BLaER1 treated with 17β-estradiol and CSF1 and Interleukin-3, amounts not matched to agents 10 nM and 100 nM (cell line): Measurements from ENCODE around the gene COL23A1.

Source experiments
- H3K27ac ChIP-seq, 11 experiments: shearing (Covaris generic); formaldehyde crosslinking; 2 replicates each; pipeline ENCODE4 v1.8.1; 2022
- H3K27me3 ChIP-seq, 11 experiments: shearing (Covaris generic); formaldehyde crosslinking; 2 replicates each; pipeline ENCODE4 v1.8.1; 2022
- H3K36me3 ChIP-seq, 11 experiments: shearing (Covaris generic); formaldehyde crosslinking; 2 replicates each; pipeline ENCODE4 v1.8.1; 2022
- H3K4me1 ChIP-seq, 10 experiments: shearing (Covaris generic); formaldehyde crosslinking; 2 replicates each; pipeline ENCODE4 v1.8.1; 2022
- H3K4me2 ChIP-seq, 11 experiments: shearing (Covaris generic); formaldehyde crosslinking; 2 replicates each; pipeline ENCODE4 v1.8.1; 2022
- H3K4me3 ChIP-seq, 10 experiments: shearing (Covaris generic); formaldehyde crosslinking; 2 replicates each; pipeline ENCODE4 v1.8.1; 2022
- H3K9ac ChIP-seq, 11 experiments: shearing (Covaris generic); formaldehyde crosslinking; 2 replicates each; pipeline ENCODE4 v1.8.1; 2022
- H3K9me3 ChIP-seq, 11 experiments: shearing (Covaris generic); formaldehyde crosslinking; replicated peaks in 1 of 11; 2 replicates each; pipeline ENCODE4 v1.8.1; 2022
- H4K20me1 ChIP-seq, 11 experiments: shearing (Covaris generic); formaldehyde crosslinking; 2 replicates each; pipeline ENCODE4 v1.8.1; 2022
- Cebpa-rat ChIP-seq, 11 experiments: shearing (Covaris generic); IDR thresholded peaks; 2 replicates each; pipeline ENCODE4 v1.8.1; 2022

Gene COL23A1

GRCh38 chr5:178341851-178342140, 248.4 kb downstream of the COL23A1 start:
- H3K4me2 ChIP-seq = 0 out of 22 replicates have a peak overlapping the region, but pooled peaks of 1 of the 11 experiments have one; percentile 13
- no peaks in the 10 kb centered on the region for H3K27me3 ChIP-seq
- no peak for TF ChIP-seq Cebpa-rat (IDR thresholded peaks at IDR 0.05)
- peaks cover 0 to 10% (median 0%) of the 10 kb centered on the region in 11 experiments; a peak in 3 of 22 replicates for H3K9me3 ChIP-seq
- peaks cover 7 to 30% (median 19%) of the 10 kb centered on the region in 10 experiments; a peak in 18 of 20 replicates for H3K4me1 ChIP-seq
- no peak overlapping the region for H3K4me3 ChIP-seq
- no peak overlapping the region for H3K9ac ChIP-seq
- H3K36me3 ChIP-seq = no peaks in the 10 kb centered on the region
- no peak overlapping the region for H3K27ac ChIP-seq
- H4K20me1 ChIP-seq = peaks cover 0 to 6% (median 0%) of the 10 kb centered on the region in 11 experiments; a peak in 1 of 22 replicates

- no peak overlapping the region for H3K27ac ChIP-seq
- no peak overlapping the region for H3K4me3 ChIP-seq
- no peak for TF ChIP-seq Cebpa-rat (IDR thresholded peaks at IDR 0.05)
- H3K9me3 ChIP-seq = peaks cover 0 to 10% (median 0%) of the 10 kb centered on the region in 11 experiments; a peak in 3 of 22 replicates
- H3K4me1 ChIP-seq = peaks cover 7 to 30% (median 19%) of the 10 kb centered on the region in 10 experiments; a peak in 18 of 20 replicates
- H4K20me1 ChIP-seq = peaks cover 0 to 6% (median 0%) of the 10 kb centered on the region in 11 experiments; a peak in 1 of 22 replicates
- peak overlapping the region in 4 of 11 experiments; percentile 42 to 64 (median 54); a peak in 4 of 22 replicates for H3K4me2 ChIP-seq
- H3K9ac ChIP-seq = no peak overlapping the region
- no peaks in the 10 kb centered on the region for H3K36me3 ChIP-seq
- no peaks in the 10 kb centered on the region for H3K27me3 ChIP-seq
Measured at GRCh38 chr5:178341091-178341850, 248.9 kb downstream of the COL23A1 start.

GRCh38 chr5:178340637-178341036, 249.6 kb downstream of the COL23A1 start:
- no peak overlapping the region for H3K9ac ChIP-seq
- H4K20me1 ChIP-seq = peaks cover 0 to 6% (median 0%) of the 10 kb centered on the region in 11 experiments; a peak in 1 of 22 replicates
- no peaks in the 10 kb centered on the region for H3K36me3 ChIP-seq
- TF ChIP-seq Cebpa-rat (IDR thresholded peaks at IDR 0.05) = no peak
- H3K4me3 ChIP-seq = no peak overlapping the region
- peaks cover 0 to 10% (median 0%) of the 10 kb centered on the region in 11 experiments; a peak in 3 of 22 replicates for H3K9me3 ChIP-seq
- no peak overlapping the region; a peak in 1 of 22 replicates for H3K27ac ChIP-seq
- no peaks in the 10 kb centered on the region for H3K27me3 ChIP-seq
- H3K4me1 ChIP-seq = peaks cover 7 to 30% (median 19%) of the 10 kb centered on the region in 10 experiments; a peak in 18 of 20 replicates
- peak overlapping the region in 7 of 11 experiments; percentile 2 to 64 (median 52); a peak in 11 of 22 replicates for H3K4me2 ChIP-seq

GRCh38 chr5:178340187-178340586, 250.0 kb downstream of the COL23A1 start:
- Histone ChIP-seq H3K9me3 (peaks cover 0 to 10% (median 0%) of the 10 kb centered on the region in 11 experiments; a peak in 3 of 22 replicates), H3K9ac (peak overlapping the region in 1 of 11 experiments; percentile 36; a peak in 1 of 22 replicates), H3K36me3 (no peaks in the 10 kb centered on the region), H3K27ac (no peak overlapping the region; a peak in 1 of 22 replicates), H3K4me1 (peaks cover 7 to 30% (median 23%) of the 10 kb centered on the region in 10 experiments; a peak in 18 of 20 replicates), H3K4me2 (peak overlapping the region in 7 of 11 experiments; percentile 2 to 64 (median 52); a peak in 12 of 22 replicates), H4K20me1 (peaks cover 0 to 6% (median 0%) of the 10 kb centered on the region in 11 experiments; a peak in 1 of 22 replicates), H3K27me3 (no peaks in the 10 kb centered on the region), H3K4me3 (no peak overlapping the region)
- TF ChIP-seq Cebpa-rat (IDR thresholded peaks at IDR 0.05) = no peak

- Histone ChIP-seq H3K36me3 (no peaks in the 10 kb centered on the region), H4K20me1 (peaks cover 0 to 6% (median 0%) of the 10 kb centered on the region in 11 experiments; a peak in 1 of 22 replicates), H3K4me2 (peak overlapping the region in 4 of 11 experiments; percentile 7 to 62 (median 54); a peak in 2 of 22 replicates), H3K9me3 (peaks cover 0 to 6% (median 0%) of the 10 kb centered on the region in 11 experiments; a peak in 3 of 22 replicates), H3K27me3 (no peaks in the 10 kb centered on the region), H3K9ac (no peak overlapping the region), H3K4me3 (no peak overlapping the region), H3K4me1 (peaks cover 7 to 31% (median 28%) of the 10 kb centered on the region in 10 experiments; a peak in 18 of 20 replicates), H3K27ac (no peak overlapping the region)
- TF ChIP-seq Cebpa-rat (IDR thresholded peaks at IDR 0.05) = no peak
Measured at GRCh38 chr5:178339272-178339671, 250.9 kb downstream of the COL23A1 start.

GRCh38 chr5:178338750-178339144, 251.4 kb downstream of the COL23A1 start:
- no peak for TF ChIP-seq Cebpa-rat (IDR thresholded peaks at IDR 0.05)
- peaks cover 0 to 1% (median 0%) of the 10 kb centered on the region in 11 experiments; a peak in 1 of 22 replicates for H3K9me3 ChIP-seq
- peaks cover 0 to 6% (median 0%) of the 10 kb centered on the region in 11 experiments; a peak in 1 of 22 replicates for H4K20me1 ChIP-seq
- no peaks in the 10 kb centered on the region for H3K36me3 ChIP-seq
- no peak overlapping the region for H3K9ac ChIP-seq
- H3K27me3 ChIP-seq = no peaks in the 10 kb centered on the region
- no peak overlapping the region for H3K27ac ChIP-seq
- no peak overlapping the region for H3K4me2 ChIP-seq
- H3K4me1 ChIP-seq = peaks cover 7 to 31% (median 28%) of the 10 kb centered on the region in 10 experiments; a peak in 18 of 20 replicates
- no peak overlapping the region for H3K4me3 ChIP-seq

- H3K36me3 ChIP-seq = no peaks in the 10 kb centered on the region
- peak overlapping the region in 5 of 11 experiments; percentile 6 to 32 (median 21); a peak in 5 of 22 replicates for H3K4me2 ChIP-seq
- TF ChIP-seq Cebpa-rat (IDR thresholded peaks at IDR 0.05) = no peak
- no peaks in the 10 kb centered on the region for H3K9me3 ChIP-seq
- H3K9ac ChIP-seq = no peak overlapping the region
- no peak overlapping the region for H3K4me3 ChIP-seq
- H3K27me3 ChIP-seq = no peaks in the 10 kb centered on the region
- H3K4me1 ChIP-seq = peaks cover 7 to 33% (median 28%) of the 10 kb centered on the region in 10 experiments; a peak in 18 of 20 replicates
- no peak overlapping the region for H3K27ac ChIP-seq
- H4K20me1 ChIP-seq = peaks cover 0 to 6% (median 0%) of the 10 kb centered on the region in 11 experiments; a peak in 1 of 22 replicates
Measured at GRCh38 chr5:178338126-178338749, 252.0 kb downstream of the COL23A1 start.

GRCh38 chr5:178337334-178337741, 252.9 kb downstream of the COL23A1 start:
- no peak overlapping the region for H3K4me2 ChIP-seq
- TF ChIP-seq Cebpa-rat (IDR thresholded peaks at IDR 0.05) = no peak
- no peak overlapping the region for H3K4me3 ChIP-seq
- no peaks in the 10 kb centered on the region for H3K9me3 ChIP-seq
- peaks cover 7 to 38% (median 27%) of the 10 kb centered on the region in 10 experiments; a peak in 18 of 20 replicates for H3K4me1 ChIP-seq
- no peaks in the 10 kb centered on the region for H3K36me3 ChIP-seq
- no peak overlapping the region for H3K9ac ChIP-seq
- no peak overlapping the region for H3K27ac ChIP-seq
- H4K20me1 ChIP-seq = peaks cover 0 to 6% (median 0%) of the 10 kb centered on the region in 11 experiments; a peak in 1 of 22 replicates
- no peaks in the 10 kb centered on the region for H3K27me3 ChIP-seq
